ENCODE data around the gene KSR1. TPM values are rescaled to one million over a fixed set of nuclear protein-coding genes. Genes with fewer than 3 reads are reported as not detected.
"Not testable (repeated sequence)": the region's sequence is repeated elsewhere in the genome, so short reads cannot be mapped to it uniquely, and the experiment has no call there.

Gene KSR1
- total RNA-seq, 2 donors from 2014 or later, result 11.5 to 23.7 TPM

- Histone ChIP-seq H3K36me3 (no peaks in the 10 kb centered on the region), H3K27ac (no peak overlapping the region), H3K27me3 (replicated peaks; ENCODE audit: insufficient read depth) (no peaks in the 10 kb centered on the region), H3K9me3 (no peaks in the 10 kb centered on the region), H3K4me1 (replicated peaks) (peaks cover 2% of the 10 kb centered on the region), H3K4me3 (no peak overlapping the region)
- TF ChIP-seq POLR2A (IDR thresholded peaks at IDR 0.05), result no peak
- no peak for TF ChIP-seq CTCF (IDR thresholded peaks at IDR 0.05)
- no peak for TF ChIP-seq POLR2AphosphoS5 (IDR thresholded peaks at IDR 0.05)
- 70% methylated on average over 10 of the region's 10 CpGs for WGBS
- DNase-seq (ENCODE audit: low spot score), result no peak
- intact Hi-C loops (cut with DNase I), result no loop called here
Observed at GRCh38 chr17:27461192-27461859, 5.1 kb downstream of the KSR1 start.

- Histone ChIP-seq H3K4me1 (replicated peaks) (no peaks in the 10 kb centered on the region), H3K9me3 (no peaks in the 10 kb centered on the region), H3K27ac (no peak overlapping the region), H3K4me3 (no peak overlapping the region), H3K27me3 (replicated peaks; ENCODE audit: insufficient read depth) (no peaks in the 10 kb centered on the region), H3K36me3 (no peaks in the 10 kb centered on the region)
- intact Hi-C loops (cut with DNase I), result no loop called here
- 93% methylated on average over 6 of the region's 6 CpGs for WGBS
- TF ChIP-seq POLR2A (IDR thresholded peaks at IDR 0.05), result no peak
- TF ChIP-seq POLR2AphosphoS5 (IDR thresholded peaks at IDR 0.05), result no peak
- TF ChIP-seq CTCF (IDR thresholded peaks at IDR 0.05), result no peak
- DNase-seq (ENCODE audit: low spot score), result no peak
Observed at GRCh38 chr17:27462149-27462548, 5.9 kb downstream of the KSR1 start.

GRCh38 chr17:27462714-27463113 is 6.5 kb downstream of the KSR1 start:
- no peak for DNase-seq (ENCODE audit: low spot score)
- Histone ChIP-seq H3K4me1 (replicated peaks) (no peaks in the 10 kb centered on the region), H3K9me3 (no peaks in the 10 kb centered on the region), H3K36me3 (no peaks in the 10 kb centered on the region), H3K27ac (no peak overlapping the region), H3K27me3 (replicated peaks; ENCODE audit: insufficient read depth) (no peaks in the 10 kb centered on the region), H3K4me3 (no peak overlapping the region)
- WGBS, result 86% methylated on average over 3 of the region's 3 CpGs
- intact Hi-C loops (cut with DNase I), result no loop called here
- TF ChIP-seq CTCF (IDR thresholded peaks at IDR 0.05) (no peak), POLR2AphosphoS5 (IDR thresholded peaks at IDR 0.05) (no peak), POLR2A (IDR thresholded peaks at IDR 0.05) (no peak)

GRCh38 chr17:27463235-27463677 is 7.0 kb downstream of the KSR1 start:
- TF ChIP-seq POLR2AphosphoS5 (IDR thresholded peaks at IDR 0.05) (no peak), POLR2A (IDR thresholded peaks at IDR 0.05) (no peak), CTCF (IDR thresholded peaks at IDR 0.05) (no peak)
- intact Hi-C loops (cut with DNase I), result no loop called here
- Histone ChIP-seq H3K36me3 (no peaks in the 10 kb centered on the region), H3K27ac (no peak overlapping the region), H3K27me3 (replicated peaks; ENCODE audit: insufficient read depth) (no peaks in the 10 kb centered on the region), H3K4me1 (replicated peaks) (no peaks in the 10 kb centered on the region), H3K4me3 (no peak overlapping the region), H3K9me3 (no peaks in the 10 kb centered on the region)
- 100% methylated on average over 4 of the region's 4 CpGs for WGBS
- no peak for DNase-seq (ENCODE audit: low spot score)

- H3K36me3 ChIP-seq; intact Hi-C loops (cut with DNase I); H3K9me3 ChIP-seq; H3K27me3 ChIP-seq (replicated peaks; ENCODE audit: insufficient read depth); H3K4me3 ChIP-seq; H3K27ac ChIP-seq; DNase-seq (ENCODE audit: low spot score); H3K4me1 ChIP-seq (replicated peaks): not testable (repeated sequence)
- WGBS, result 95% methylated on average over 3 of the region's 3 CpGs
Observed at GRCh38 chr17:27464019-27464418, 7.8 kb downstream of the KSR1 start.
